ENCODE results near the gene SLC11A2. TPM values are rescaled to one million over a fixed set of nuclear protein-coding genes. Genes with fewer than 3 reads are reported as not detected.

Gene SLC11A2
- total and polyA plus RNA-seq, 2 of the 8 experiments (the other 6 are each of a cell fraction or from before 2014, with no cell fraction given), result 55.0 to 61.5 TPM

- Histone ChIP-seq H3K4me1 (replicated peaks in 1 of 4; ENCODE audit: control insufficient read depth in 3 of 4, insufficient read depth in 4 of 4, low read length in 3 of 4) (no peaks in the 10 kb centered on the region; a peak in 1 of 7 replicates), H2BK120ac (replicated peaks; ENCODE audit: low read depth, low read length) (no peak overlapping the region), H4K91ac (replicated peaks; ENCODE audit: insufficient read length, low read length) (no peak overlapping the region), H2BK12ac (ENCODE audit: low read depth, low read length) (no peak overlapping the region), H3K18ac (ENCODE audit: extremely low read depth, low read length) (no peak overlapping the region), H3K9me3 (ENCODE audit: insufficient read depth in 2 of 2, low read depth in 1 of 2, low read length in 1 of 2) (no peaks in the 10 kb centered on the region), H2BK20ac (ENCODE audit: low read length) (no peak overlapping the region), H2BK15ac (ENCODE audit: low read length) (no peak overlapping the region), H2AK5ac (ENCODE audit: low read depth, low read length) (no peak overlapping the region), H3K27ac (ENCODE audit: low read depth, low read length) (no peak overlapping the region), H3K27me3 (replicated peaks in 1 of 4; ENCODE audit: control insufficient read depth in 3 of 4, extremely low read depth in 1 of 4, insufficient read depth in 3 of 4, low read length in 3 of 4) (no peaks in the 10 kb centered on the region), H2BK5ac (ENCODE audit: low read depth, low read length) (no peak overlapping the region), H3K23ac (ENCODE audit: insufficient read length) (no peak overlapping the region), H3K36me3 (ENCODE audit: control insufficient read depth in 2 of 4, insufficient read depth in 4 of 4, low read length in 3 of 4) (peaks cover 13 to 61% (median 39%) of the 10 kb centered on the region in 4 experiments), H3K4me2 (ENCODE audit: insufficient read depth in 1 of 2, low read depth in 2 of 2, low read length in 2 of 2) (no peak overlapping the region), H2AFZ (ENCODE audit: low read length) (no peak overlapping the region), H3K23me2 (ENCODE audit: low read depth, low read length) (no peaks in the 10 kb centered on the region), H3K9ac (replicated peaks in 1 of 4; ENCODE audit: extremely low read depth in 1 of 4, low read depth in 3 of 4, low read length in 3 of 4) (no peak overlapping the region), H3K79me1 (ENCODE audit: low read depth, low read length) (no peaks in the 10 kb centered on the region), H3K79me2 (ENCODE audit: control insufficient read depth in 1 of 2, insufficient read depth in 2 of 2, low read length in 2 of 2) (no peaks in the 10 kb centered on the region), H3K4me3 (ENCODE audit: extremely low read depth in 1 of 4, insufficient read depth in 2 of 4, low read depth in 3 of 4, low read length in 4 of 4) (no peak overlapping the region), H3K14ac (ENCODE audit: insufficient read length) (no peak overlapping the region), H3K4ac (replicated peaks; ENCODE audit: insufficient read length, low read depth, low read length) (no peak overlapping the region), H3K56ac (replicated peaks; ENCODE audit: insufficient read length, low read depth, low read length) (no peak overlapping the region), H4K5ac (ENCODE audit: insufficient read length, low read depth, low read length) (no peak overlapping the region), H4K8ac (ENCODE audit: extremely low read depth, insufficient read depth, low read length) (no peak overlapping the region), H4K20me1 (replicated peaks in 1 of 2; ENCODE audit: control insufficient read depth in 1 of 2, insufficient read depth in 2 of 2, low read length in 2 of 2) (peaks cover 0 to 2% of the 10 kb centered on the region in 2 experiments)
- ChIA-PET CTCF (ENCODE audit: partially characterized antibody) (interaction anchor here (0.7 kb wide), 1 partner anchor 35 kb away, joined by 3 read pairs; the partner anchor contains the start of gene SLC11A2), POLR2A (ENCODE audit: partially characterized antibody) (interaction anchor here (1.5 kb wide), 1 partner anchor 14 kb away, joined by 3 read pairs; no protein-coding TSS in a partner anchor)
- FAIRE-seq, result no peak
- no peak for DNase-seq (ENCODE audit: low read depth in 1 of 2, low spot score in 2 of 2)
- 93% methylated on average over 6 of the region's 6 CpGs; no CpG with 5 or more reads in 1 of the 2 experiments for WGBS, 2 experiments (ENCODE audit: extremely low coverage in 1 of 2, insufficient coverage in 1 of 2, insufficient read length in 1 of 2, insufficient replicate concordance in 2 of 2, low coverage in 1 of 2, low lambda C conversion rate in 2 of 2, missing lambda C conversion rate in 1 of 2)
- TF ChIP-seq PHF8 (conservative IDR thresholded peaks at IDR 0.05; ENCODE audit: low read depth, low read length) (no peak), CTCF (IDR thresholded peaks at IDR 0.05; ENCODE audit: control extremely low read depth in 1 of 3, insufficient read depth in 1 of 3, low read depth in 1 of 3, low read length in 3 of 3) (no peak), KDM5A (IDR thresholded peaks at IDR 0.05; ENCODE audit: low read length) (no peak), NANOG (IDR thresholded peaks at IDR 0.05; ENCODE audit: insufficient read depth, low read depth, low read length, poor library complexity, severe bottlenecking) (no peak), CREB1 (IDR thresholded peaks at IDR 0.05) (no peak), HDAC2 (IDR thresholded peaks at IDR 0.05; ENCODE audit: borderline replicate concordance in 1 of 2, low read depth in 2 of 2, low read length in 2 of 2) (no peak), TEAD4 (IDR thresholded peaks at IDR 0.05; ENCODE audit: low read depth, low read length) (no peak), POLR2A (IDR thresholded peaks at IDR 0.05; ENCODE audit: control extremely low read depth in 1 of 2, low read depth in 2 of 2, low read length in 2 of 2) (no peak), FOSL1 (IDR thresholded peaks at IDR 0.05; ENCODE audit: insufficient read depth, low read depth, low read length) (no peak), BCL11A (IDR thresholded peaks at IDR 0.05; ENCODE audit: low read depth in 2 of 2, low read length in 2 of 2) (no peak)
- TF ChIP-seq, protein P1, sequence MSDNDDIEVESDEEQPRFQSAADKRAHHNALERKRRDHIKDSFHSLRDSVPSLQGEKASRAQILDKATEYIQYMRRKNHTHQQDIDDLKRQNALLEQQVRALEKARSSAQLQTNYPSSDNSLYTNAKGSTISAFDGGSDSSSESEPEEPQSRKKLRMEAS (IDR thresholded peaks at IDR 0.05), result no peak
These were observed 34.9 kb downstream of the SLC11A2 start for GRCh38 chr12:50991291-50991690.

Data from H1 (cell line).